DND-41 (cell line): ENCODE results near the gene EXOC3L4.

Source experiments
- ATAC-seq: fragments of 200-7000 bp; cut with Tn5 transposase; 3 replicates; pipeline ENCODE4 v1.9.1; 2021; ENCODE audit warnings: low read depth; ENCODE audit not compliant: insufficient read depth
- DNase-seq: peaks from one replicate; pipeline ENCODE4 v3.0.0-alpha.2; 2020
- H2AFZ ChIP-seq: 2 replicates; pipeline ENCODE4 v1.6.0; 2012; ENCODE audit warnings: low read depth, low read length
- H3K27ac ChIP-seq: 2 replicates; pipeline ENCODE4 v1.5.1; 2012; ENCODE audit warnings: low read length, inconsistent platforms
- H3K27me3 ChIP-seq: fragments of 200-600 bp; sonication (generic); 2 replicates; pipeline ENCODE4 v1.6.0; 2012; ENCODE audit warnings: low read length, mild to moderate bottlenecking, inconsistent platforms; ENCODE audit not compliant: insufficient read depth, poor library complexity
- H3K36me3 ChIP-seq: 2 replicates; pipeline ENCODE4 v1.5.1; 2012; ENCODE audit warnings: low read length, inconsistent platforms; ENCODE audit not compliant: insufficient read depth
- H3K4me1 ChIP-seq: 2 replicates; pipeline ENCODE4 v1.5.1; 2012; ENCODE audit warnings: mild to moderate bottlenecking, low read length; ENCODE audit not compliant: insufficient read depth
- H3K4me2 ChIP-seq: 2 replicates; pipeline ENCODE4 v1.6.0; 2012; ENCODE audit warnings: mild to moderate bottlenecking, moderate library complexity, low read length, inconsistent platforms; ENCODE audit not compliant: insufficient read depth
- H3K4me3 ChIP-seq, 2 experiments: fragments of 200-600 bp in 1 of 2; shearing (Covaris generic) in 1 of 2; 2 replicates each; pipeline ENCODE4 v1.5.1; 2012 to 2016; ENCODE audit warnings: inconsistent platforms in 2 of 2, low read length in 2 of 2, mild to moderate bottlenecking in 2 of 2, low read depth in 1 of 2, moderate library complexity in 1 of 2
- H3K79me2 ChIP-seq: 2 replicates; pipeline ENCODE4 v1.6.0; 2012; ENCODE audit warnings: low read length, inconsistent platforms; ENCODE audit not compliant: insufficient read depth
- H3K9ac ChIP-seq: 2 replicates; pipeline ENCODE4 v1.6.0; 2012; ENCODE audit warnings: low read depth, mild to moderate bottlenecking, inconsistent platforms, low read length, moderate library complexity
- H3K9me3 ChIP-seq: 2 replicates; pipeline ENCODE4 v1.5.1; 2012; ENCODE audit warnings: low read length, moderate library complexity, mild to moderate bottlenecking, inconsistent platforms; ENCODE audit not compliant: insufficient read depth, severe bottlenecking
- H4K20me1 ChIP-seq: 2 replicates; pipeline ENCODE4 v1.6.0; 2012; ENCODE audit warnings: low read length; ENCODE audit not compliant: insufficient read depth
- EZH2 ChIP-seq: IDR thresholded peaks from 3 replicates; pipeline ENCODE4 v1.6.1; 2012; ENCODE audit warnings: borderline replicate concordance, low read depth, mild to moderate bottlenecking, moderate library complexity, low read length, inconsistent platforms; ENCODE audit not compliant: severe bottlenecking
- TF ChIP-seq, protein P1 (sequence below): IDR thresholded peaks from 2 replicates; pipeline ENCODE4 v1.5.1; 2012; ENCODE audit warnings: borderline replicate concordance, low read length, moderate library complexity, mild to moderate bottlenecking; ENCODE audit not compliant: poor library complexity, severe bottlenecking; ENCODE audit errors: extremely low read depth

Gene EXOC3L4

DNA sequence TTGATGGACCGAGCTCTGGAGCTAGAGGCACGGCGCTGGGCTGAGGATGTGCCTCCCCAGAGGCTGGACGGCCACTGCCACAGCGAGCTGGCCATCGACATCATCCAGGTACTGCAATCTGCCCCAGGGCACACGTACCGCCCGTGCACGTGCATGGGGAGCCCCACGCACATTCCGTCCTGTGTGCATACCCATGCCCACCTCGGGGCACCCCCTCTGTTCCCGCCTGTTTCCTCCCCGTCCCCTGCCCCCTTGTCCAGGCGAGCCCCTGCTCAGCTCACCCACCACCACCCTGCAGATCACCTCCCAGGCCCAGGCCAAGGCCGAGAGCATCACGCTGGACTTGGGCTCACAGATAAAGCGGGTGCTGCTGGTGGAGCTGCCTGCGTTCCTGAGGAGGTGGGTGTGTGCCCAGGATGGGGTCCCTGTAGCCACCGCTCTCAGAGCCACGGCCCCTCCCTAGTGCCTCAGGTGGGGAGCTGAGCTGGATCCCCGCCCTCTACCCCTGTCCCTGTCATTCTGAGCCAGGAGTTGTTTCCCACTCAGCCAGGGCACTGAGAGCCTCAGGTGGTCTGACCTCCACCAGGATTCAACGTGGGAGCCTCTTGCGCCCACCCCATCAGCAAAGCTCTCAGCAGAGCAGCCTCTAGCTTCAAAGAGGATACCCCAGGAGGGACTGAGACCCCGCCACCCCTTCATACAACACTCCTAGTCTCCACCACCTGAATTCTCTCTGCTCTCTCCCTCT, 35.7 kb downstream of the EXOC3L4 start:
- Histone ChIP-seq H3K9me3 (no peaks in the 10 kb centered on the region), H4K20me1 (peaks cover 5% of the 10 kb centered on the region; the same call in 1 of the 2 replicates), H3K9ac (no peak overlapping the region), H3K4me2 (no peak overlapping the region), H3K27me3 (no peaks in the 10 kb centered on the region), H3K27ac (no peak overlapping the region), H3K4me1 (no peaks in the 10 kb centered on the region), H2AFZ (no peak overlapping the region), H3K4me3 (no peak overlapping the region), H3K79me2 (no peaks in the 10 kb centered on the region), H3K36me3 (no peaks in the 10 kb centered on the region)
- ATAC-seq: no peak
- TF ChIP-seq EZH2: no peak
- TF ChIP-seq, protein P1, sequence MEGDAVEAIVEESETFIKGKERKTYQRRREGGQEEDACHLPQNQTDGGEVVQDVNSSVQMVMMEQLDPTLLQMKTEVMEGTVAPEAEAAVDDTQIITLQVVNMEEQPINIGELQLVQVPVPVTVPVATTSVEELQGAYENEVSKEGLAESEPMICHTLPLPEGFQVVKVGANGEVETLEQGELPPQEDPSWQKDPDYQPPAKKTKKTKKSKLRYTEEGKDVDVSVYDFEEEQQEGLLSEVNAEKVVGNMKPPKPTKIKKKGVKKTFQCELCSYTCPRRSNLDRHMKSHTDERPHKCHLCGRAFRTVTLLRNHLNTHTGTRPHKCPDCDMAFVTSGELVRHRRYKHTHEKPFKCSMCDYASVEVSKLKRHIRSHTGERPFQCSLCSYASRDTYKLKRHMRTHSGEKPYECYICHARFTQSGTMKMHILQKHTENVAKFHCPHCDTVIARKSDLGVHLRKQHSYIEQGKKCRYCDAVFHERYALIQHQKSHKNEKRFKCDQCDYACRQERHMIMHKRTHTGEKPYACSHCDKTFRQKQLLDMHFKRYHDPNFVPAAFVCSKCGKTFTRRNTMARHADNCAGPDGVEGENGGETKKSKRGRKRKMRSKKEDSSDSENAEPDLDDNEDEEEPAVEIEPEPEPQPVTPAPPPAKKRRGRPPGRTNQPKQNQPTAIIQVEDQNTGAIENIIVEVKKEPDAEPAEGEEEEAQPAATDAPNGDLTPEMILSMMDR: no peak
- no peak for DNase-seq

DNA sequence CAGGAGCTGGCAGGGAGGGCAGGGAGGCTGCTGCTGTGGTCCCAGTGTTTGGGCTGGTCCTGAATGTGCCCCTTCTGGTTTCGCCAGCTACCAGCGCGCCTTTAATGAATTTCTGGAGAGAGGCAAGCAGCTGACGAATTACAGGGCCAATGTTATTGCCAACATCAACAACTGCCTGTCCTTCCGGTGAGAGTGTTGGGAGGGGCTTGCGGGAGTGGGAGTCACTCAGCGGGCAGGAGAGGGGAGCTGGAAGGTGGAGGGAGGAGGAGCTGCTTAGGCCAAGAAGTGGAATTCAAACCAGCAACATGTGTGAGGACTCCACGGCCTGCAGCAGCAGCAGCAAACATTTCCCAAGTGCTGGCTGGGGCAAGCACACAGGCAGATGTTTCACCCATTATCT, 36.4 kb downstream of the EXOC3L4 start:
- DNase-seq: no peak
- Histone ChIP-seq H3K9me3 (no peaks in the 10 kb centered on the region), H3K36me3 (no peaks in the 10 kb centered on the region), H3K9ac (no peak overlapping the region), H3K4me2 (no peak overlapping the region), H2AFZ (no peak overlapping the region), H3K79me2 (no peaks in the 10 kb centered on the region), H3K4me3 (no peak overlapping the region), H3K27ac (no peak overlapping the region), H4K20me1 (peaks cover 5% of the 10 kb centered on the region; the same call in 1 of the 2 replicates), H3K4me1 (no peaks in the 10 kb centered on the region), H3K27me3 (no peaks in the 10 kb centered on the region)
- ATAC-seq: no peak
- no peak for TF ChIP-seq EZH2
- TF ChIP-seq, protein P1: no peak

DNA sequence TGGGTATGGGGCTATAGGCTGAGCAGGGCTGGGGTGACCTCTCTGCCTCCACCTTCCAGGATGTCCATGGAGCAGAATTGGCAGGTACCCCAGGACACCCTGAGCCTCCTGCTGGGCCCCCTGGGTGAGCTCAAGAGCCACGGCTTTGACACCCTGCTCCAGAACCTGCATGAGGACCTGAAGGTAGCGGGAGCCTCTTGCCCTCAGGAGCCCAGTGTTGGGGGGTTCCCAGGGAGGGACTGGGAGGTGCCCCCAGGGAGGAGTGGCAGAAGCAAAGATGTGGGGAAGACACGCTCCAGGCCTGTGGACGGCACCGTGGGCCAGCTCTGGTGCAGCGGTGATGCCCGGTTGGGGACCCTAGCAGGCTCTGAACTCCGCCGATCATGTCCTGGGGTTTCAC, 37.1 kb downstream of the EXOC3L4 start:
- Histone ChIP-seq H2AFZ (no peak overlapping the region), H3K4me3 (no peak overlapping the region), H3K27me3 (no peaks in the 10 kb centered on the region), H3K27ac (no peak overlapping the region), H3K36me3 (no peaks in the 10 kb centered on the region), H4K20me1 (peaks cover 5% of the 10 kb centered on the region; the same call in 1 of the 2 replicates), H3K9ac (no peak overlapping the region), H3K79me2 (no peaks in the 10 kb centered on the region), H3K4me1 (no peaks in the 10 kb centered on the region), H3K4me2 (no peak overlapping the region), H3K9me3 (no peaks in the 10 kb centered on the region)
- ATAC-seq (no peak), DNase-seq (no peak)
- TF ChIP-seq EZH2: no peak
- TF ChIP-seq, protein P1: no peak
